SW480 (cell line): ENCODE measurements around the gene ANKRD31.
"Not testable (repeated sequence)": the region's sequence is repeated elsewhere in the genome, so short reads cannot be mapped to it uniquely, and the experiment has no call there.

Experiments
- DNase-seq: peaks from one replicate; pipeline ENCODE4 v3.0.0-alpha.2; 2016; ENCODE audit warnings: low spot score

Gene ANKRD31

GRCh38 chr5:75236322-75237316 is at the start of gene ANKRD31:
Gene ANKRD31 (minus strand): TSS chr5:75236878. CDS start chr5:75236686, 192 bp downstream.
- DNase-seq: peak; percentile 62

GRCh38 chr5:75286211-75286773 is 49.6 kb upstream of the ANKRD31 start:
- no peak for DNase-seq

- DNase-seq: no peak
Measured at GRCh38 chr5:75282581-75282980, 45.9 kb upstream of the ANKRD31 start.

GRCh38 chr5:75281716-75282465 is 45.2 kb upstream of the ANKRD31 start:
- DNase-seq: peak; percentile 69

GRCh38 chr5:75279321-75279720 is 42.6 kb upstream of the ANKRD31 start:
- no peak for DNase-seq

- DNase-seq: no peak
Measured at GRCh38 chr5:75277463-75277862, 40.8 kb upstream of the ANKRD31 start.

GRCh38 chr5:75275756-75276155 is 39.1 kb upstream of the ANKRD31 start:
- DNase-seq: no peak

GRCh38 chr5:75275147-75275546 is 38.5 kb upstream of the ANKRD31 start:
- no peak for DNase-seq

- no peak for DNase-seq
Measured at GRCh38 chr5:75274486-75274885, 37.8 kb upstream of the ANKRD31 start.

- DNase-seq: not testable (repeated sequence)
Measured at GRCh38 chr5:75270605-75271004, 33.9 kb upstream of the ANKRD31 start.

- peak; percentile 46 for DNase-seq
Measured at GRCh38 chr5:75265731-75266130, 29.1 kb upstream of the ANKRD31 start.

- no peak for DNase-seq
Measured at GRCh38 chr5:75262271-75262670, 25.6 kb upstream of the ANKRD31 start.

- peak; percentile 30 for DNase-seq
Measured at GRCh38 chr5:75260708-75261107, 24.0 kb upstream of the ANKRD31 start.

- not testable (repeated sequence) for DNase-seq
Measured at GRCh38 chr5:75250452-75250851, 13.8 kb upstream of the ANKRD31 start.

GRCh38 chr5:75245023-75245422 is 8.3 kb upstream of the ANKRD31 start:
- DNase-seq: no peak

GRCh38 chr5:75243510-75243909 is 6.8 kb upstream of the ANKRD31 start:
- DNase-seq: no peak

GRCh38 chr5:75243100-75243499 is 6.4 kb upstream of the ANKRD31 start:
- no peak for DNase-seq

GRCh38 chr5:75242067-75242466 is 5.4 kb upstream of the ANKRD31 start:
- DNase-seq: no peak

- DNase-seq: peak; percentile 47
Measured at GRCh38 chr5:75239681-75240080, 3.0 kb upstream of the ANKRD31 start.

- DNase-seq: no peak
Measured at GRCh38 chr5:75235711-75236110, 967 bp downstream of the ANKRD31 start.

- DNase-seq: no peak
Measured at GRCh38 chr5:75234251-75234650, 2.4 kb downstream of the ANKRD31 start.

- no peak for DNase-seq
Measured at GRCh38 chr5:75226916-75227315, 9.8 kb downstream of the ANKRD31 start.

GRCh38 chr5:75225506-75225905 is 11.2 kb downstream of the ANKRD31 start:
- no peak for DNase-seq
